Cardiac septum (tissue), 1 donor: ENCODE measurements around the gene CPOX. TPM values are rescaled to one million over a fixed set of nuclear protein-coding genes. Genes with fewer than 3 reads are reported as not detected.
"Not testable (repeated sequence)": the region's sequence is repeated elsewhere in the genome, so short reads cannot be mapped to it uniquely, and the experiment has no call there.

Experiments
- DNase-seq: peaks from one replicate; pipeline ENCODE4 v3.0.0-alpha.2; 2020; ENCODE audit warnings: low spot score
- intact Hi-C: fragments of 100-400 bp; cut with DNase I; formaldehyde crosslinking; loops from one replicate; pipeline ENCODE4 v1.14.0; 2022
- total RNA-seq: library from RNA; stranded (reverse); fragmentation: NEBNext Ultra II Directional; extraction: Animal tissue kit (Norgen Biotek cat#: 25700); gene quantifications from one replicate; pipeline ENCODE4 v1.2.1, GENCODE V29; 2021
- donor health status: DM: no; HTN: no; CAD: no.

CPOX gene
- total RNA-seq, 1 donor from 2014 or later, result 10.3 TPM

DNA sequence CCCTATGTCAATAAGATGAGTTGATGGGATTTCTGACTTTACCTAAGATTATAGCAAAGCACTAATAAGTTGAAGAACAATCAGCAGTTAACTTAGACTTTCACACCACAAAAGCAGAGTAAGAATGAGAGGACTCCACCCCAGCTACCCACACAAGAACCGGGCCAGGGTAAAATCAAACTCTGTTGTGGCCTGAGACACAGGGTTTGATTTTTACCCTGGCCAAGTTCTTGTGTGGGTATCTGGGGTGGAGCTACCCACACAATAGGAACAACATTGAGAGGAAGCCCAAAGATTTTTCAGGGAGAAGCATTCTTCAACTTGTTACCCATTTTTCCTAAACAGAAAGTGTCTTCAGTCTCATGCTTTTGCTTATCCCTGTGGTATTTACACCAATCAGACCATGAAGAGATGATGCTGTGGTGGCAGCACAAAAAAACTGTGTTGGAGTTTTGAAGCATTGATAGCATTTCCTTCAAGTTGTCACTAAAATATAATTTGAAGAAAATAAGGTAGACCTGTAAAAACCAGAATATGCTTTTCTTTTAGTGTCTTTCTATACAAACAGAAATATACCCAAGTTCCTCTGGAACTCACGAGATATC is 25.6 kb downstream of the CPOX start:
- intact Hi-C loops, result no loop called here
- no peak for DNase-seq

- no peak for DNase-seq
- intact Hi-C loops, result no loop called here
Measured at GRCh38 chr3:98565843-98566242, 27.6 kb downstream of the CPOX start.

GRCh38 chr3:98565237-98565643 is 28.2 kb downstream of the CPOX start:
- intact Hi-C loops, result no loop called here
- DNase-seq, result no peak

DNA sequence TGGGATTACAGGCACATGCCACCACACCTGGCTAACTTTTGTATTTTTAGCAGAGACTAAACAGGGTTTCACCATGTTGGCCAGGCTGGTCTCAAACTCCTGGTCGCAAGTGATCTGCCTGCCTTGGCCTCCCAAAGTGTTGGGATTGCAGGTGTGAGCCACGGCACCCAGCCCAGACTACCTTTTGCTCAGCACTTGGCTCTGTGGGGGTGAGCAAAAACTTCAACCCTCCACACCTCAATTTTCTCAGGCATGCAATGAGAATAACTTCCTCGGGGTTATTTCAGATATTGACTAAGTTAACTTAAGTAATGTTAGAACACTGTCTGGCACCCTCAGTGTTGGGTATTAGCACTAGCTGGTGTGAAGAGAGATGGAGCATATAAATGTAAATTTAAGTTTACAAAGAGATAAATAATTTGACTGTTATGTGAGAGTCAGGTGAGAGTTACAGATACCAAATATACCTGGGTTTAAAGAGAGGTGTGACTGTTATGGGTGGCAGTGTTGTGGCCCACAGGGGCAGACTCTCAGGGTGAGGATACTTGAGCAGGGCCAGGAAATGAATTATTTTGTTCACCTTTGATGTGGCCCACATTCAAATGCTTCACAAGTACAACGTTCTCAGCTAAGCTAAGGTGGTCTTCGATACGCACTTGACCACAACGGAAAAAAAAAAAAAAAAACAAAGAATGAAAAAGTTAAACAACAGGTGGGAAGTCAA is 29.0 kb downstream of the CPOX start:
- intact Hi-C loops, result no loop called here
- DNase-seq, result no peak

GRCh38 chr3:98563661-98564281 is 29.6 kb downstream of the CPOX start:
- intact Hi-C loops, result no loop called here

DNA sequence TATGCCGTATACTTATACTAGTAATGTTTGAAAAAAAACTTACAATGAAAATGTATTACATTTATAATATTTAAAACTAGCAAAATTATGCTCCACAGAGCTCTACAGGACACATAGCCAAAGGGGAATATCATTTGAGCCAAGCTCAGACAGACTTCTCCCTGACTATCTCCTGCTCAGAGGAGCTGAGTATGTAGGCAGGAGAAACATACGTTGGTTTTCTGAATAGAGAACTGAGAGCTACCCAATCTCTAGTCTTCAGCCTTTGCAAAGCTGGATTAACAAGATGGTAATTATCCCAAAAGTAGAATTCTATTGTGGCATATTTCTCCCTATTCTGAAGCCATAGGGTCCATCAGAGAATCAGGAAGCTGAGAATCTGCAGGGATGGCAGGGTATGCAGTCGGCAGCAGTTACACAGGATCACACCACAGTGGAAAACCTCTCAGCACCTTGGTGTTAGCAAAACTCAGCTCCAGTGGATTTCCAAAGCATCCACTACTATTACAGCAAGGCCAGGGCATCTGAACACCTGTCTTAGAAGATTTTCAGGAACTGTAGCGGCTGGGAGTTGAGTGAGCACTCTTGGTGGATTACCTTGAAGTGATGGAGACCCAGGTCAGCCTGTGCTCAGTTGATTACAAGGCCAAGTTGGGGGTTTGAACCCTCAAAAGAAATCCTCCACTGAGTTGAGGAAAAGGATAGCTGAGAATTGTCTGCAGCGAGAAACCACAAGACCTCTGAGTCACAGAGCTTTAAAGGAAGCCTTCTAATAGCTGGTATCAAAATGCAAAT is 31.5 kb downstream of the CPOX start:
- intact Hi-C loops, result no loop called here
- DNase-seq, result no peak

More at GRCh38 chr3:98563661-98564281, 29.6 kb downstream of the CPOX start:
- DNase-seq, result no peak

DNA sequence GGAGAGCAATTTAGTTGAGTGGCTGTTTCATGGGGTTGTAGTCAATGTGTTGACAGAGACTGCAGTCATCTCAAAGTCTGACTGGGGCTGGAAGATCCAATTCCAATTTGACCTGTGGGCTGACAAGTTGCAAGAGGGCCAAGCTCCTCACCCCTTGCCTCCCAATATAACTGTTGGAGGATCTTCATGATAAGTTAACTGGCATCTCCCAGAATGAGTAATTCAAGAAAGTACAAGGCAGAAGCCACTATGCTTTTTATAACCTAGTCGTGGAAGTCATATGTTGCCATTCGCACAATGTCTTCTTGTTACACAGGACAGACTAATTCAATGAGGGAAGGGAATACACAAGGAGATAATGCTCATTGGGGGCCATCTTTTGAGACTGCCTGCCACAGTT is 32.5 kb downstream of the CPOX start:
- DNase-seq, result no peak
- intact Hi-C loops, result no loop called here

GRCh38 chr3:98559769-98560168 is 33.6 kb downstream of the CPOX start:
- intact Hi-C loops, DNase-seq: not testable (repeated sequence)

DNA sequence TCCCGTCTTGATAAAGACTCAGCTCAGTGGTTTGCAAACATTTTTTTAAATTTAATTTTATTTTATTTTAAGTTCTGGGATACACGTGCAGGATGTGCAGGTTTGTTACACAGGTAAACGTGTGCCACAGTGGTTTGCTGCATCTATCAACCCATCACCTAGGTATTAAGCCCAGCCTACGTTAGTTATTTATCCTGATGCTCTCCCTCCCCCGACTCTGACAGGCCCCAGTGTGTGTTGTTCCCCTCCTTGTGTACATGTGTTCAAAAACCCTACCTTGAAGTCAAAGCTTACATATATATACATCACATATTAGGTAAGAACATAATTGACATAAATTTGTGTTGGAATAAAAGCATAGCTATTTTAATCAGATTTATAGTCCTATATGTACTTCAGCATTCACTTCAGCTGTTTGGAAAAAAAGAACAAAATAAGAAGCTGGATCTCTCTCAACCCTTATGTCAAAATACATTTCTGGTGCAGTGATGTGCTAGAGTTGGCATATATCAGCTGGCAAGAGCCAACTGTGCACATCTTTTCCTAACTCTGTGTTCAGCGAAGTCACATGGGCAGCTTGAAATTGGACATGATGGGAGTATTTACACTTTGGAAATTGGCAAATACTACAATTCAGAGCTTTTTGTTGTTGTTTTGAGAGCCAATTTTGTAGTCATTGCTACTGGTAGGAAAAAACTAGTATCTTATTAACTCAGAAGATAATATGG is 35.1 kb downstream of the CPOX start:
- DNase-seq, result no peak

GRCh38 chr3:98557324-98558010 is 35.9 kb downstream of the CPOX start:
- intact Hi-C loops, result no loop called here
- no peak for DNase-seq

More for the DNA sequence above, 35.1 kb downstream of the CPOX start:
- intact Hi-C loops, result no loop called here

DNA sequence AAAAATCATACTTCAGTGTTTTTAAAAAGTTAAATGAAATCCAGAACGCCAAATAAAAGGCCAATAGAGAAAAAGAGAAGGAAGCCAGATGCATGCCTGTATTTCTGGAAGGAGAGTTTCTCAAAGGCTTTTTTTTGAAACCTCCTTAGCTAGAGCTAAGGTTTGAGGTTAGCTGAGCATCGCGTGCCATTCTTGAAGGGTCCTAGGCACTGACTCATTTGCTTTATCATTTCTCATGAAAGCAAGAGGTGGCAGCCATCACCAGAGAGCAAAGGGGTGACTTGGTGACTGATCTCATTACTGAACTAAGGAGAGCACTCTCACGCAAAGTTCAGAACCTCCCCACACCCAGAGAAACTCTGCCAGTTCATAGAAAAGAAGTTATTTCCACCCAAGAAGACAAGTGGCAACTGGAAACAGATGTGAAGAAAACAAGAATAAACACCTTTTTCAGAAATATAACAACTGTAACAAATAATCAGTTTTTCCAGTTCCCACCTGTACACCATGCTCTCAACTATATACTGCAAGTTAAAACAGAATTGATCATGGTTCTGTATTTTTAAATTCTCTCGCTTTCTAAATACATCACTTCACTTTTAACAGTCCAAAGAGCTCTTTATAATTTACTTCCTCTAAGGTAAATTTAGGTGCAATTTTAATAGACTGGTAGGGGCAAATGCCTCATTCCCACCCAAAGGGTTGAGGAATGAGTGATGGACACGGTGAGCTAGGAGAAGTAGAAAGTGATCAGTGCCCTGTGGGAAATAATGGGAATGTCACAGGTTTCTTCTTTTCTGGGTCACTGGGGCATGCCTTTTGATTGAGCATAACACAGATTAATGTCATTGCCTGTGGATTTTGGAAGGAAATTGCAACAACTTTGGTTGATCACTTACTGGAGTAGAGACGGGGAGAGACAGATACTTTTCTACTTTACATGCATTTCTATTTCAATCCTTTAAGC is 37.0 kb downstream of the CPOX start:
- intact Hi-C loops, result no loop called here
- no peak for DNase-seq

- DNase-seq, result no peak
- intact Hi-C loops, result no loop called here
Measured at GRCh38 chr3:98555025-98555379, 38.4 kb downstream of the CPOX start.

DNA sequence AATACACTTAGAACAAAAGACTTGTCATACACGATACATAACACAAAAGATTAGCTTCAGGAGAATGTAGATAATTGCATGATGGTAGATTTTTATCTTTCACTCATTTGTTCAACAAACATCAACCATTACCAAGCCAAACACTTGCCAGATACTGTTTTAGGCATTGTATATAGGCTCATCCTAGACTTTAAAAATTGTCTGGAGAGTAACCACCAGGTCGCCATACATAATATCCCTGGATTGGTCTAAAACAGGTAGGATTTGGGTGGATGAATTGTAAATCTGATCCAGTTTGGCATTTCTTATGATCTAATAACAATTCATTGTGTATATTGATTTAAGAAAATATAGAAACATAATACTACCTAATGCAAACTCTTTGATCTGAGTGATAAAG is 38.8 kb downstream of the CPOX start:
- intact Hi-C loops, result no loop called here
- no peak for DNase-seq

GRCh38 chr3:98553753-98554152 is 39.7 kb downstream of the CPOX start:
- intact Hi-C loops, result no loop called here
- DNase-seq, result no peak

GRCh38 chr3:98553021-98553563 is 40.3 kb downstream of the CPOX start:
- DNase-seq, result no peak
- intact Hi-C loops, result no loop called here

DNA sequence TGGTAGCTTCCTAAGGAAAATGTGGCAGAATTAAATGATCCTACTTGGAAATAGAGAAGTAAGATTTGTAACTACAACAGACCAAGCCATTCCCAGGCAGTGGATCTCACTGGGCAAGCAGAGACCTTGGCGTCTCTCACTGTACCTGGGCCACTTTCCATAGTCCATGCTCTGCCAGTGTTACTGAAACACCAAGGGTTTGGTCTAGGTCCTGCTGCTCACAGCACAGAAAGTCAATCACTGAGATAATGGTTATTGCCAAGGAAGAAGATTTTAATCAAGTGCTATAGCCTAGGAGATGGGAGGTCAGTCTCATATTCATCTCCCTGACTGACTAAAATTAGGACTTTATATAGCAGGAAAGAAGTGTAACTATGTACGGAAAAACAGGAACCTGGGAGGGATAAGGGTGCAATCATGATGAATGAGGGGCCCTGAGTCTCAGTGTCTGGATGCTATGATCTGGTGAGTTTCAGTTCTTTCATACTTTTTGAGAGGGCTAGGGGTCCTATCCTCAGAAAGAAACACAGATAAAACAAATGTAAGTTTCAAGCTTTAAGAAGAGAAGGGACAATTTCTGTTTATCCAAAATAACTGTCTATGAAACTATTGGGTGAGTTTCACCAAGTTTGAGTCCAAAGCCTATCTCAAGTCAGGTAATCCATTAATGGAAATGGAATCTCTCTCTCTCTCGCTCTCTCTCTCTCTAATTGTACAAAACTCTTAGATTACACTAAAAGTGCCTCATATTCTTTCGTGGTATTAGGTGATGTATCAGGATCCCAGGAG is 41.0 kb downstream of the CPOX start:
- intact Hi-C loops, result no loop called here
- no peak for DNase-seq

DNA sequence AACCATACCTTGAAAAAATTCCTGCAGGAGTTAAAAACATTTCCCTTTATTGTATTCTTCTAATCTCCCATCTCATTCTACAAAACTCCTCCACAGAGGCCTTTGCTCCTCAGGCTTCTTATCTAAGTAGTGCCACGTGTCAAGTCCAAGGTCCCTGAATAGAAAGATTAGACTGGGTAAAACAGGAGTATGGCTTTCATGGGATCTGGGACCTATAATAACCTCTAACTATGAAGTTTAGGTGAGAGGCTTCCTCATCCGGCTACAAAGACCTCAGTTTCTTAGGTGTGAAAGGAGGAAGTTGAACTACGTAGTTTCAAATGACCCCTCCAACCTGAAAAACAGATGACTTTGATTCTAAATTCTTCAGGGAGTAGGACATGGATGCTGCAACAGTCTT is 41.7 kb downstream of the CPOX start:
- no peak for DNase-seq
- intact Hi-C loops, result no loop called here
